ENCODE measurements around the gene ZNF433. TPM values are rescaled to one million over a fixed set of nuclear protein-coding genes. Genes with fewer than 3 reads are reported as not detected.

Gene ZNF433
- total and polyA plus RNA-seq, 2 experiments from 2014 or later = 8.2 to 9.5 TPM

GRCh38 chr19:12042893-12043292 is 7.4 kb upstream of the ZNF433 start:
- H3K9me3 ChIP-seq (ENCODE audit: low read depth) = peaks cover 5% of the 10 kb centered on the region
- no peak overlapping the region for H3K27ac ChIP-seq
- no peaks in the 10 kb centered on the region for H3K27me3 ChIP-seq
- peaks cover 7% of the 10 kb centered on the region for H3K36me3 ChIP-seq
- H3K4me1 ChIP-seq (ENCODE audit: low read depth) = no peaks in the 10 kb centered on the region
- no peak for DNase-seq (ENCODE audit: low read depth in 1 of 2, low spot score in 1 of 2)
- no peak overlapping the region for H3K4me3 ChIP-seq
- no peak for TF ChIP-seq CTCF (IDR thresholded peaks at IDR 0.05; ENCODE audit: low read depth, low read length)

- peaks cover 6% of the 10 kb centered on the region for H3K4me1 ChIP-seq (ENCODE audit: low read depth)
- no peaks in the 10 kb centered on the region for H3K27me3 ChIP-seq
- no peak for DNase-seq (ENCODE audit: low read depth in 1 of 2, low spot score in 1 of 2)
- H3K36me3 ChIP-seq = no peaks in the 10 kb centered on the region
- peak overlapping the region; percentile 5 for H3K27ac ChIP-seq
- no peak for TF ChIP-seq CTCF (IDR thresholded peaks at IDR 0.05; ENCODE audit: low read depth, low read length)
- no peaks in the 10 kb centered on the region for H3K9me3 ChIP-seq (ENCODE audit: low read depth)
- peak overlapping the region; percentile 93 for H3K4me3 ChIP-seq
Observed at GRCh38 chr19:12034620-12035019, 859 bp downstream of the ZNF433 start.

GRCh38 chr19:12034198-12034597 is 1.3 kb downstream of the ZNF433 start:
- TF ChIP-seq CTCF (IDR thresholded peaks at IDR 0.05; ENCODE audit: low read depth, low read length) = no peak

GRCh38 chr19:12015753-12016116 is 19.7 kb downstream of the ZNF433 start:
- no peak for DNase-seq (ENCODE audit: low read depth in 1 of 2, low spot score in 1 of 2)
- H3K27ac ChIP-seq = no peak overlapping the region
- no peaks in the 10 kb centered on the region for H3K4me1 ChIP-seq (ENCODE audit: low read depth)
- H3K4me3 ChIP-seq = no peak overlapping the region
- H3K27me3 ChIP-seq = no peaks in the 10 kb centered on the region
- no peak for TF ChIP-seq CTCF (IDR thresholded peaks at IDR 0.05; ENCODE audit: low read depth, low read length)
- peaks cover 29% of the 10 kb centered on the region for H3K36me3 ChIP-seq
- H3K9me3 ChIP-seq (ENCODE audit: low read depth) = peaks cover 18% of the 10 kb centered on the region

More at GRCh38 chr19:12034198-12034597, 1.3 kb downstream of the ZNF433 start:
- Histone ChIP-seq H3K27ac (peak overlapping the region; percentile 5), H3K27me3 (no peaks in the 10 kb centered on the region), H3K4me1 (ENCODE audit: low read depth) (peaks cover 6% of the 10 kb centered on the region), H3K9me3 (ENCODE audit: low read depth) (no peaks in the 10 kb centered on the region), H3K4me3 (peak overlapping the region; percentile 93), H3K36me3 (no peaks in the 10 kb centered on the region)
- DNase-seq (ENCODE audit: low read depth in 1 of 2, low spot score in 1 of 2) = no peak

- no peak for TF ChIP-seq CTCF (IDR thresholded peaks at IDR 0.05; ENCODE audit: low read depth, low read length)
- H3K4me3 ChIP-seq = no peak overlapping the region
- no peak overlapping the region for H3K27ac ChIP-seq
- DNase-seq (ENCODE audit: low read depth in 1 of 2, low spot score in 1 of 2) = no peak
- H3K9me3 ChIP-seq (ENCODE audit: low read depth) = peaks cover 18% of the 10 kb centered on the region
- H3K36me3 ChIP-seq = peaks cover 29% of the 10 kb centered on the region
- no peaks in the 10 kb centered on the region for H3K4me1 ChIP-seq (ENCODE audit: low read depth)
- no peaks in the 10 kb centered on the region for H3K27me3 ChIP-seq
Observed at GRCh38 chr19:12015015-12015752, 20.3 kb downstream of the ZNF433 start.

Measured in cardiac muscle cell (in vitro differentiated cells and primary cell).